ENCODE data around the gene BCR. TPM values are rescaled to one million over a fixed set of nuclear protein-coding genes. Genes with fewer than 3 reads are reported as not detected.
"Not testable (repeated sequence)": the region's sequence is repeated elsewhere in the genome, so short reads cannot be mapped to it uniquely, and the experiment has no call there.

BCR gene
- total and polyA plus RNA-seq, 2 donors from 2014 or later = 45.0 to 97.7 TPM

DNA sequence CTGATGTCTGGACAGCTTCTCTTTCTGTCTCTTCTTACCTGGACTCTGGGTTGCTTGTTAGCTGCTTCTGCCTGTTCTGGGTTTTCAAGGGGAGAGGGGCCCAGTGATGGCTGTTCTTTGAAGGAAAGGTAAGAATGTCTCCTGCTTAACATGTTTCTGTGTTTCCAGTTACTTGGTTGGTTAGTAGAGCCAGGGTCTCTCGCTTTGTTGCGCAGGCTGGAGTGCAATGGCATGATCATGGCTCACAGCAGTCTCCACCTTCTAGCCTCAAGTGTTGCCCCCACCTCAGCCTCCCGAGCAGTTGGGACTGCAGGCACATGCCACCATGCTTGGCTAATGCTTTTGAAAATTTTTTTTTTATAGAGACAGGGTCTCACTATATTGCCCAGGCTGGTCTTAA, 126.6 kb downstream of the BCR start:
- Histone ChIP-seq H3K4me1 (ENCODE audit: control insufficient read depth in 2 of 3, insufficient read depth in 2 of 3, low read depth in 1 of 3, low read length in 3 of 3) (peaks cover 0 to 17% (median 17%) of the 10 kb centered on the region in 3 donors), H3K36me3 (ENCODE audit: control insufficient read depth in 2 of 3, insufficient read depth in 3 of 3, low read length in 3 of 3) (peaks cover 0 to 13% (median 3%) of the 10 kb centered on the region in 3 donors), H3K4me3 (ENCODE audit: low read length in 3 of 3) (no peak overlapping the region), H3K27ac (ENCODE audit: low read depth in 2 of 2, low read length in 2 of 2) (peak overlapping the region; percentile 86 to 95), H3K9ac (ENCODE audit: low read length in 3 of 3) (peak overlapping the region in 1 of 3 donors; percentile 10), H3K27me3 (ENCODE audit: control insufficient read depth, insufficient read depth, low read length) (no peaks in the 10 kb centered on the region), H3K9me3 (ENCODE audit: control insufficient read depth in 2 of 3, insufficient read depth in 1 of 3, low read length in 3 of 3) (no peaks in the 10 kb centered on the region)
- FAIRE-seq = no peak
- intact Hi-C loops (cut with DNase I) = no loop called here
- TF ChIP-seq, protein P1, sequence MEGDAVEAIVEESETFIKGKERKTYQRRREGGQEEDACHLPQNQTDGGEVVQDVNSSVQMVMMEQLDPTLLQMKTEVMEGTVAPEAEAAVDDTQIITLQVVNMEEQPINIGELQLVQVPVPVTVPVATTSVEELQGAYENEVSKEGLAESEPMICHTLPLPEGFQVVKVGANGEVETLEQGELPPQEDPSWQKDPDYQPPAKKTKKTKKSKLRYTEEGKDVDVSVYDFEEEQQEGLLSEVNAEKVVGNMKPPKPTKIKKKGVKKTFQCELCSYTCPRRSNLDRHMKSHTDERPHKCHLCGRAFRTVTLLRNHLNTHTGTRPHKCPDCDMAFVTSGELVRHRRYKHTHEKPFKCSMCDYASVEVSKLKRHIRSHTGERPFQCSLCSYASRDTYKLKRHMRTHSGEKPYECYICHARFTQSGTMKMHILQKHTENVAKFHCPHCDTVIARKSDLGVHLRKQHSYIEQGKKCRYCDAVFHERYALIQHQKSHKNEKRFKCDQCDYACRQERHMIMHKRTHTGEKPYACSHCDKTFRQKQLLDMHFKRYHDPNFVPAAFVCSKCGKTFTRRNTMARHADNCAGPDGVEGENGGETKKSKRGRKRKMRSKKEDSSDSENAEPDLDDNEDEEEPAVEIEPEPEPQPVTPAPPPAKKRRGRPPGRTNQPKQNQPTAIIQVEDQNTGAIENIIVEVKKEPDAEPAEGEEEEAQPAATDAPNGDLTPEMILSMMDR (IDR thresholded peaks at IDR 0.05; ENCODE audit: borderline replicate concordance, extremely low read depth, insufficient read depth) = no peak
- DNase-seq = peak in 1 of 5 donors; percentile 35

DNA sequence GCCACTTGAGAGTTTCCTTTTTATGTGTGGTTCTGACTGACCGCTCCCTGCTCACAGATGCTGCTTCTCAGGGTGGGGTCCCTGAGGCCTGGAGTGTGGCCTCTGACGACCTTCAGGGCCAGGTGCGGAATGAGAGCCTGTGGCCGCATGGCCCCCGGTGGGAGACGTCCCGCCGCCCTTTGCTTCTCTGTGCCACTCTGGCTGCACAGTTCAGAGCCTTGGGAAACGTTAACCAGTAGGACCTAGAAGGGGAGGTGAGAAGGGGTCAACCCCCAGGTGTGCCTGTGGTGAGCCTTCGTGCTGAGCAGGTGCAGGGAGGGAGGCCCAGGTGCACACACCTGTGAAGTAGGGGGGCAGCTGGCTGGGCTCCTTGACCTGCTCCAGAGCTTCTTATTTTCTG, 127.2 kb downstream of the BCR start:
- H3K4me3 ChIP-seq (ENCODE audit: low read length in 3 of 3); H3K36me3 ChIP-seq (ENCODE audit: control insufficient read depth in 2 of 3, insufficient read depth in 3 of 3, low read length in 3 of 3); FAIRE-seq; H3K9me3 ChIP-seq (ENCODE audit: control insufficient read depth in 2 of 3, insufficient read depth in 1 of 3, low read length in 3 of 3); H3K27ac ChIP-seq (ENCODE audit: low read depth in 2 of 2, low read length in 2 of 2); H3K9ac ChIP-seq (ENCODE audit: low read length in 3 of 3); H3K27me3 ChIP-seq (ENCODE audit: control insufficient read depth, insufficient read depth, low read length); intact Hi-C loops (cut with DNase I): not testable (repeated sequence)
- peaks cover 0 to 19% (median 17%) of the 10 kb centered on the region in 3 donors for H3K4me1 ChIP-seq (ENCODE audit: control insufficient read depth in 2 of 3, insufficient read depth in 2 of 3, low read depth in 1 of 3, low read length in 3 of 3)
- peak in 1 of 5 donors; percentile 37 for DNase-seq

DNA sequence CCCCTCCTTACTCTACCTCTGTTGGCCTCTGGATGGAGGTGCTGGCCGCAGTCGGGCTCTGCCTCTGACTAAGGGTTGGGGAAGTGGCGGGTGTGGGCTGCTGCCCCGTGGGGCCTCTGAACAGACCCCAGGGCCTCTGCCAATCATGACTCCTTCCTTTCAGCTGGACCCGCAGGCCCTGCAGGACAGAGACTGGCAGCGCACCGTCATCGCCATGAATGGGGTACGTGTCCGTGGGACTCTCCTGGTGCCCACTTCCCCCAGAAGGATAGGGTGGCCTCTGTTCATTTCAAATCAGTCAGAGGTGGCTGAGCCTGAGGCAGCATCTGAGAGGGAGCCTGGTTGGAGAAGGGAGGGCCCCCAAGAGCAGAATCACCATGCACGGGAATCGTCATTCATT, 129.0 kb downstream of the BCR start:
- H3K36me3 ChIP-seq (ENCODE audit: control insufficient read depth in 2 of 3, insufficient read depth in 3 of 3, low read length in 3 of 3); FAIRE-seq; H3K27ac ChIP-seq (ENCODE audit: low read depth in 2 of 2, low read length in 2 of 2); H3K9me3 ChIP-seq (ENCODE audit: control insufficient read depth in 2 of 3, insufficient read depth in 1 of 3, low read length in 3 of 3); H3K4me3 ChIP-seq (ENCODE audit: low read length in 3 of 3); H3K9ac ChIP-seq (ENCODE audit: low read length in 3 of 3); H3K27me3 ChIP-seq (ENCODE audit: control insufficient read depth, insufficient read depth, low read length); intact Hi-C loops (cut with DNase I): not testable (repeated sequence)
- H3K4me1 ChIP-seq (ENCODE audit: control insufficient read depth in 2 of 3, insufficient read depth in 2 of 3, low read depth in 1 of 3, low read length in 3 of 3) = peaks cover 0 to 19% (median 17%) of the 10 kb centered on the region in 3 donors
- peak in 1 of 5 donors; percentile 65 for DNase-seq

DNA sequence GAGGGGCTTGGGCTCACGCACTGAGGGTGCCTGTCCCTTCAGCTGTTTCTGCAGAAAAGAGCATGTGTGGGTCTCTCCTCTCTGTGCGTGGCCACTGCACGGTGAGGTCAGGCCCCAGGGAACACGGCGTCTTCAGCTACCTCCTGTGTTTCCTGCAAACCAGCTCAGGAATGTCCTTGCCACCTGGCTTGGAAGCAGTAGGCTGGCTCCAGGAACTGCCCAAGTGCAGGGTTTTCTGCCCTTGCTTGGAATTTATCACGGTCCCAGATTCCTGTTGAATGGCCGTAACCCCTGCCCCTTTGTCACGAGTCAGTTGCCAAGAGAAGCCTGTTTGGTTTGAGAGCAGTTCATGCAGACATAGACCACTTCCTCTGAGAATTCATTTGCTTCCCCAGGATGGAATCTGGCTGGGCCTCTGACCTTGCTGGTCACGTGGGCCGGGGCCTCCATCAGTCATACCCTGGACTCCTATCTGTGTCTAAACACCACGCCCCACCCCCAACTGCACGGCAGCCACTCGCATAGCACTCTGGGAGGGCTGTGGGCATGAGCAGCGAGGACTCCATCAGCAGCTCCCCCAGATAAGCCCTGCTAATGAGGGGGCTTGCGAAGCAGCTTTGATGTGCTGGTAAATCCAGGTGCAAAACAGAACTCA, 130.3 kb downstream of the BCR start:
- not testable (repeated sequence) for H3K4me3 ChIP-seq (ENCODE audit: low read length in 3 of 3); FAIRE-seq; H3K27me3 ChIP-seq (ENCODE audit: control insufficient read depth, insufficient read depth, low read length); H3K9me3 ChIP-seq (ENCODE audit: control insufficient read depth in 2 of 3, insufficient read depth in 1 of 3, low read length in 3 of 3); H3K9ac ChIP-seq (ENCODE audit: low read length in 3 of 3); H3K27ac ChIP-seq (ENCODE audit: low read depth in 2 of 2, low read length in 2 of 2)
- intact Hi-C loops (cut with DNase I) = loop anchor here (10.0 kb wide), 1 partner anchor 74 kb away; no protein-coding TSS in a partner anchor
- H3K4me1 ChIP-seq (ENCODE audit: control insufficient read depth in 2 of 3, insufficient read depth in 2 of 3, low read depth in 1 of 3, low read length in 3 of 3) = peaks cover 0 to 13% (median 12%) of the 10 kb centered on the region in 3 donors
- DNase-seq = peak in 4 of 5 donors; percentile 64 to 86 (median 82)
- peaks cover 0 to 15% (median 6%) of the 10 kb centered on the region in 3 donors for H3K36me3 ChIP-seq (ENCODE audit: control insufficient read depth in 2 of 3, insufficient read depth in 3 of 3, low read length in 3 of 3)

DNA sequence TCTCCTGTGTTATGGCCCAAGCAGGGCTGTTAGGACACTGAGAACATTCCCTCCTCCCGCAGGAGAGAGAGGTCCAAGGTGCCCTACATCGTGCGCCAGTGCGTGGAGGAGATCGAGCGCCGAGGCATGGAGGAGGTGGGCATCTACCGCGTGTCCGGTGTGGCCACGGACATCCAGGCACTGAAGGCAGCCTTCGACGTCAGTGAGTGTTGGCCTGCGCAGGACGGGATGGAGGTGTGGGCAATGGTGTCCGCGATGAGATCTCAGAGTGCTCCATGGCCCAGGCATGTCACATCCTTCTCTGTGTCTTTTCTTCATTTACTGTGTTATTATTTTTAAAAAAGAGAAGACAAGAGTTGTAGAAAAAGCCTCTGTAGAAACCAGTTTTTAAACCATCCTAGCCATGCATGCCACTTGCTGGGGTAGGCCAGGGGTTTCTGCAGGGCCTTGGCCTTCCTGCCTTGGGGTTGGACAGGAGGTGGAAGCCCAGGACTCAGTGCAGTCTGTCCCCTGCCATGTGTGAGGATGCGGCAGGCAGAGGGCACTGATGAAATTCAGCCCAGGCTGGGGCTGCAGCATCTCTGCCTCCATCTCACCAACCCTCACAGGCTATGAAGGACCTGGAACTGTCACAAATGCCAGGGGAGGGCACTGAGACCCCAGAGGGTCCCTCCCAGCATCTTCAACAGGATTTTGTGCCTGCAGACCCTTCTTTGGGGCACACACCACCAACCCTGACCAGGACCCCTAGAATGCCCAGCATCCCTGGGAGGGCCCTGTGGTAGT, 131.5 kb downstream of the BCR start:
- FAIRE-seq; H3K27ac ChIP-seq (ENCODE audit: low read depth in 2 of 2, low read length in 2 of 2); H3K4me1 ChIP-seq (ENCODE audit: control insufficient read depth in 2 of 3, insufficient read depth in 2 of 3, low read depth in 1 of 3, low read length in 3 of 3); H3K9ac ChIP-seq (ENCODE audit: low read length in 3 of 3); H3K9me3 ChIP-seq (ENCODE audit: control insufficient read depth in 2 of 3, insufficient read depth in 1 of 3, low read length in 3 of 3); H3K4me3 ChIP-seq (ENCODE audit: low read length in 3 of 3); H3K27me3 ChIP-seq (ENCODE audit: control insufficient read depth, insufficient read depth, low read length): not testable (repeated sequence)
- intact Hi-C loops (cut with DNase I) = loop anchor here (10.0 kb wide), 1 partner anchor 73 kb away; no protein-coding TSS in a partner anchor
- H3K36me3 ChIP-seq (ENCODE audit: control insufficient read depth in 2 of 3, insufficient read depth in 3 of 3, low read length in 3 of 3) = peaks cover 0 to 15% (median 6%) of the 10 kb centered on the region in 3 donors
- DNase-seq = peak in 2 of 5 donors; percentile 20 to 70
